ENCODE data around the gene SYNE4.

DNA sequence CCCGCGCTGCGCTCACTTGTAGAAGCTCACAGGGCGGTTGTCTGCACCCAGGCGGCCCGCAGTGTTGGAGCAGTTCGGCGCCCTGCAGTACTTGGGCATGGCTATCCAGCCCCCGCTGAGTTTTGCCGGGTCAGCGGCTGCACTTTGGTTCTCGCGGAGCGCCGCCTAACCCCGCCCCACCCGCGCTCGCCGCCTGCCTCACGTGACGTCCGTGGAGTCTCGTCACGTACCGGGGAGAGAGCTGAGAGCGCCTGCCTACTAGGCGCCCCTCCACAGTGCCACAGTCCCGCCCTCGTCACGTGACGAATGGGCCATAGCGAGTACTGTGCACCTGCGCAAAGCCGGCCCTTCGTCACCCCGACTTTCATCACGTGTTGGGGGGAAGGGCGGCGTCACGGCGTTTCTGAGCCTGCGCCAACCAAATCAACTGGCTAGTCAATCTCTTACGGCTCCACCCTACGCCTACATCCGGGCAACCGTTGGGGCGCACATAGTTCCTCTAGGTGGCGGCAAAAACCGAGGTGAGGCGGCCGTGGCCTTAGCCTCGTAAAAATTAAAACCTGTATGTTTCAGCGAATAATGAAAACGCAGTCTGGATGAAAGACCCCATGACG, 45.6 kb upstream of the SYNE4 start, which contains the start of gene THAP8:
- TF ChIP-seq CTCF (IDR thresholded peaks at IDR 0.05; ENCODE audit: insufficient read depth, low read depth, low read length) (peak; percentile 28), EZH2 (IDR thresholded peaks at IDR 0.05; ENCODE audit: insufficient read depth, low read length) (no peak)

Measured in astrocyte (in vitro differentiated cells and primary cell).